WTC11 (cell line): ENCODE data around the gene SDF4. TPM values are rescaled to one million over a fixed set of nuclear protein-coding genes. Genes with fewer than 3 reads are reported as not detected.
"Not testable (repeated sequence)": the region's sequence is repeated elsewhere in the genome, so short reads cannot be mapped to it uniquely, and the experiment has no call there.

ENCODE experiments used
- ATAC-seq: fragments of 200-7000 bp; cut with Tn5 transposase; 2 replicates; pipeline ENCODE4 v1.10.0; 2021; ENCODE audit warnings: mild to moderate bottlenecking, moderate library complexity
- CTCF ChIA-PET: fragments of 300-600 bp; sonication (Branson Sonifier 250); formaldehyde crosslinking; loops from one replicate; lab custom pipeline; 2021; ENCODE audit warnings: antibody characterized with exemption; lab: Charles Lee
- POLR2A ChIA-PET: fragments of 350-600 bp; sonication (Branson Sonifier 250); formaldehyde crosslinking; loops from one replicate; lab custom pipeline; 2021; ENCODE audit warnings: antibody characterized with exemption; lab: Charles Lee
- DNase-seq: peaks from one replicate; pipeline ENCODE4 v3.0.0; 2021; ENCODE audit warnings: low spot score
- H3K27ac Mint-ChIP-seq: 2 replicates; pipeline ENCODE4 v1.8.0; 2021; ENCODE audit warnings: mixed read lengths
- H3K27me3 Mint-ChIP-seq: 2 replicates; pipeline ENCODE4 v1.8.0; 2021; ENCODE audit warnings: low read depth, mild to moderate bottlenecking, moderate library complexity, mixed read lengths
- H3K36me3 Mint-ChIP-seq: 2 replicates; pipeline ENCODE4 v1.8.0; 2021; ENCODE audit warnings: mixed read lengths
- H3K4me1 Mint-ChIP-seq: 2 replicates; pipeline ENCODE4 v1.8.0; 2022; ENCODE audit warnings: mixed read lengths
- H3K4me3 Mint-ChIP-seq: 2 replicates; pipeline ENCODE4 v1.8.0; 2021; ENCODE audit warnings: mild to moderate bottlenecking, moderate library complexity, mixed read lengths
- H3K9me3 Mint-ChIP-seq: 2 replicates; pipeline ENCODE4 v1.8.0; 2021; ENCODE audit warnings: mixed read lengths
- ATF1 ChIP-seq: sonication (generic); formaldehyde crosslinking; IDR thresholded peaks from 2 replicates; pipeline ENCODE4 v1.8.1; 2023; ENCODE audit warnings: mild to moderate bottlenecking, moderate library complexity, missing genetic modification reagents
- ERG ChIP-seq: fragments of 250-450 bp; sonication (Bioruptor Pico); IDR thresholded peaks from 2 replicates; pipeline ENCODE4 v1.8.0; 2021; ENCODE audit warnings: mild to moderate bottlenecking
- ETV6 ChIP-seq: sonication (generic); formaldehyde crosslinking; IDR thresholded peaks from 2 replicates; pipeline ENCODE4 v1.8.1; 2022; ENCODE audit warnings: mild to moderate bottlenecking, missing genetic modification reagents
- FOXJ3 ChIP-seq: sonication (generic); formaldehyde crosslinking; IDR thresholded peaks from 2 replicates; pipeline ENCODE4 v1.9.0; 2021; ENCODE audit warnings: missing genetic modification reagents, mild to moderate bottlenecking, borderline replicate concordance
- HMGA2 ChIP-seq: fragments of 250-450 bp; sonication (Bioruptor Pico); IDR thresholded peaks from 2 replicates; pipeline ENCODE4 v1.4.0; 2021; ENCODE audit warnings: mild to moderate bottlenecking, moderate library complexity
- HMGXB4 ChIP-seq: sonication (generic); formaldehyde crosslinking; IDR thresholded peaks from 2 replicates; pipeline ENCODE4 v1.8.1; 2023; ENCODE audit warnings: mild to moderate bottlenecking, moderate library complexity, missing genetic modification reagents
- IRF2 ChIP-seq: sonication (generic); formaldehyde crosslinking; IDR thresholded peaks from 2 replicates; pipeline ENCODE4 v1.8.0; 2022; ENCODE audit warnings: low read depth, missing genetic modification reagents, borderline replicate concordance
- SMAD3 ChIP-seq: sonication (generic); formaldehyde crosslinking; IDR thresholded peaks from 2 replicates; pipeline ENCODE4 v1.8.0; 2022; ENCODE audit warnings: missing genetic modification reagents, mild to moderate bottlenecking, borderline replicate concordance
- SP1 ChIP-seq: sonication (generic); formaldehyde crosslinking; conservative IDR thresholded peaks from 2 replicates; pipeline ENCODE4 v1.8.1; 2022; ENCODE audit warnings: missing genetic modification reagents
- TEAD1 ChIP-seq: sonication (generic); formaldehyde crosslinking; IDR thresholded peaks from 2 replicates; pipeline ENCODE4 v1.8.0; 2022; ENCODE audit warnings: mild to moderate bottlenecking, missing genetic modification reagents
- TEAD4 ChIP-seq: sonication (generic); formaldehyde crosslinking; IDR thresholded peaks from 2 replicates; pipeline ENCODE4 v1.8.0; 2022; ENCODE audit warnings: mild to moderate bottlenecking, missing genetic modification reagents
- USF1 ChIP-seq: sonication (generic); formaldehyde crosslinking; IDR thresholded peaks from 2 replicates; pipeline ENCODE4 v1.8.0; 2022; ENCODE audit warnings: mild to moderate bottlenecking, missing genetic modification reagents
- ZNF138 ChIP-seq: sonication (generic); formaldehyde crosslinking; conservative IDR thresholded peaks from 2 replicates; pipeline ENCODE4 v1.8.1; 2022; ENCODE audit warnings: mild to moderate bottlenecking, moderate library complexity, missing genetic modification reagents
- ZNF423 ChIP-seq: fragments of 250-450 bp; sonication (Bioruptor Pico); IDR thresholded peaks from 2 replicates; pipeline ENCODE4 v2.1.2; 2022; ENCODE audit warnings: mild to moderate bottlenecking, moderate library complexity
- ZSCAN18 ChIP-seq: fragments of 250-450 bp; sonication (Bioruptor Pico); IDR thresholded peaks from 2 replicates; pipeline ENCODE4 v2.1.2; 2022; ENCODE audit warnings: mild to moderate bottlenecking, moderate library complexity
- total RNA-seq: library from RNA; stranded (reverse); gene quantifications from 3 replicates; pipeline ENCODE4 v1.2.3, GENCODE V29; 2021
- TF ChIP-seq, protein P1 (sequence below): sonication (generic); formaldehyde crosslinking; IDR thresholded peaks from 2 replicates; pipeline ENCODE4 v1.8.1; 2023; ENCODE audit warnings: mild to moderate bottlenecking, missing genetic modification reagents, moderate library complexity
- TF ChIP-seq, protein P2 (sequence below): sonication (generic); formaldehyde crosslinking; IDR thresholded peaks from 2 replicates; pipeline ENCODE4 v1.8.0; 2023; ENCODE audit warnings: missing genetic modification reagents

SDF4 gene
- total RNA-seq, 1 experiment from 2014 or later = 101 TPM

DNA sequence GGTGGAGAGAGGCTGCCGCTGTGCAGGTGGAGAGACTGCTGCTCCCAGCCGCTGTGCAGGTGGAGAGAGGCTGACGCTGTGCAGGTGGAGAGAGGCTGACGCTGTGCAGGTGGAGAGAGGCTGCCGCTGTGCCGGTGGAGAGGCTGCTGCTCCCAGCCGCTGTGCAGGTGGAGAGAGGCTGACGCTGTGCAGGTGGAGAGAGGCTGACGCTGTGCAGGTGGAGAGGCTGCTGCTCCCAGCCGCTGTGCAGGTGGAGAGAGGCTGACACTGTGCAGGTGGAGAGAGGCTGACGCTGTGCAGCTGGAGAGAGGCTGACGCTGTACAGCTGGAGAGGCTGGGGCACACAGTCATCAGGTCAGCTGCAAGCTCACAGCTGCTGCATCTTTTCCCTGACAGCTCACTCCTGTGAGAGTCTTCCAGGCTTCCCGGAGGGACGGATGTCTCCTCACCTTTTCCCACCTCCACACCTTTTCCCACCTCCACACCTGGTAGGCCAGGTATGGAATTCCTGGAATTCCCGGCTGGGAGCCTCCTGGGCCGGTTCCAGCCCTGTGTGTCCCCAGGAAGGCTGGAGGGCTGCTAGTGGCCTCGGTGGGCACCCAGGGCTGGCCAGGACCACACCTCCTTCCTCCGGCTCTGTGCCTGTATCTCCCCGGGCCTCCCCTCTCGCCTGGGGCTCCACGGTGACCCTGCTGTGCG lies 55.6 kb downstream of the SDF4 start:
- H3K27ac Mint-ChIP-seq, H3K4me3 Mint-ChIP-seq, H3K36me3 Mint-ChIP-seq: not testable (repeated sequence)
- H3K27me3 Mint-ChIP-seq = peaks cover 19% of the 10 kb centered on the region
- ATAC-seq (peak; percentile 46), DNase-seq (peak; percentile 66)
- CTCF ChIA-PET = interaction anchor here (2.8 kb wide), 1 partner anchor 30 kb away, joined by 13 read pairs; the partner anchor contains the start of gene TNFRSF18
- peaks cover 16% of the 10 kb centered on the region for H3K4me1 Mint-ChIP-seq
- TF ChIP-seq TEAD1 (CRISPR knock-in tag) = peak; percentile 55; the same call in 1 of the 2 replicates
- TF ChIP-seq ZNF423 (CRISPR knock-in tag) = 0 out of 2 replicates have a peak, but pooled peaks have one; percentile 53
- peak; percentile 72; the same call in 1 of the 2 replicates for TF ChIP-seq TEAD4 (CRISPR knock-in tag)
- TF ChIP-seq, all 79 proteins: peak for 3; not testable (repeated sequence) for 76
- H3K9me3 Mint-ChIP-seq, POLR2A ChIA-PET: not testable (repeated sequence)

DNA sequence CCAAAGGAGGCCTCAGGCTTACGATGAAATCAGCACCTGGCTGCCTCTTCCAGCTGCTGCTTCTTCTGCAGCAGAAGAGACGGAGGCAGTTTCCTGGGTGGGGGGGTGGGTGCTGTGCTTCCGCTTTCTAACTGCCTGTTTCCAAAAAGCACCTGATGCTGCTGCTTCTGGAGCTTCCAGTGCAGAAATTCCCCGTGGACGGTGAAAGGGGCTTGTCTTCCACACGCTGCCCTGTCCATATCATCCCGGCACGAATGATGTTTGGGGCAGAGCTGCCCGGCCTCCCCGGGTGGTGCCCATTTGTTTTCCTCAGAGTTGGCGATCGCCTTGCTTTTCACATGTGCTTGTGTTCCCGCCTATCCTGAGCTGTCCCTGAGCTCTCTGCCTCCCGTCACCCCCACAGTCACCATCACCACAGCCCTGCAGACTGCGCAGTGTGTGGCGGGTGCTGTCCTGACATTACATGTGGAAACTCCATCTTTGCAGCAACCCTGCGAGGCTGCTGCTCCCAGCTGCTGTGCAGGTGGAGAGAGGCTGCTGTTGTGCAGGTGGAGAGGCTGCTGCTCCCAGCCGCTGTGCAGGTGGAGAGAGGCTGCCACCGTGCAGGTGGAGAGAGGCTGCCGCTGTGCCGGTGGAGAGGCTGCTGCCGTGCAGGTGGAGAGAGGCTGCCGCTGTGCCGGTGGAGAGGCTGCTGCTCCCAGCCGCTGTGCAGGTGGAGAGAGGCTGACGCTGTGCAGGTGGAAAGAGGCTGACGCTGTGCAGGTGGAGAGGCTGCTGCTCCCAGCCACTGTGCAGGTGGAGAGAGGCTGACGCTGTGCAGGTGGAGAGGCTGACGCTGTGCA lies 56.4 kb downstream of the SDF4 start:
- peak; percentile 7 for DNase-seq
- TF ChIP-seq ZSCAN18 (CRISPR knock-in tag) = no peak
- no peak for TF ChIP-seq ERG (CRISPR knock-in tag)
- no peak for TF ChIP-seq FOXJ3
- TF ChIP-seq SMAD3 (CRISPR knock-in tag) = no peak
- TF ChIP-seq ATF1 = no peak
- no peak for TF ChIP-seq SP1 (CRISPR knock-in tag)
- TF ChIP-seq IRF2 (CRISPR knock-in tag) = no peak
- TF ChIP-seq HMGXB4 (CRISPR knock-in tag) = no peak
- TF ChIP-seq ZNF138 = no peak
- TF ChIP-seq USF1 (CRISPR knock-in tag) = no peak
- TF ChIP-seq, protein P1, sequence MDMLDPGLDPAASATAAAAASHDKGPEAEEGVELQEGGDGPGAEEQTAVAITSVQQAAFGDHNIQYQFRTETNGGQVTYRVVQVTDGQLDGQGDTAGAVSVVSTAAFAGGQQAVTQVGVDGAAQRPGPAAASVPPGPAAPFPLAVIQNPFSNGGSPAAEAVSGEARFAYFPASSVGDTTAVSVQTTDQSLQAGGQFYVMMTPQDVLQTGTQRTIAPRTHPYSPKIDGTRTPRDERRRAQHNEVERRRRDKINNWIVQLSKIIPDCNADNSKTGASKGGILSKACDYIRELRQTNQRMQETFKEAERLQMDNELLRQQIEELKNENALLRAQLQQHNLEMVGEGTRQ = no peak
- TF ChIP-seq, protein P2, sequence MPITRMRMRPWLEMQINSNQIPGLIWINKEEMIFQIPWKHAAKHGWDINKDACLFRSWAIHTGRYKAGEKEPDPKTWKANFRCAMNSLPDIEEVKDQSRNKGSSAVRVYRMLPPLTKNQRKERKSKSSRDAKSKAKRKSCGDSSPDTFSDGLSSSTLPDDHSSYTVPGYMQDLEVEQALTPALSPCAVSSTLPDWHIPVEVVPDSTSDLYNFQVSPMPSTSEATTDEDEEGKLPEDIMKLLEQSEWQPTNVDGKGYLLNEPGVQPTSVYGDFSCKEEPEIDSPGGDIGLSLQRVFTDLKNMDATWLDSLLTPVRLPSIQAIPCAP (CRISPR knock-in tag) = no peak
- TF ChIP-seq ETV6 (CRISPR knock-in tag) = no peak
- no peak for TF ChIP-seq HMGA2 (CRISPR knock-in tag)
- ChIA-PET POLR2A (no interaction called here), CTCF (interaction anchor here (0.6 to 2.8 kb wide), 5 partner anchors 17 to 632 kb away, joined by 3 to 13 read pairs (median 9); partner anchors contain the start of gene TNFRSF18)
- Mint-ChIP-seq H3K4me3 (no peak overlapping the region), H3K9me3 (no peaks in the 10 kb centered on the region), H3K36me3 (no peaks in the 10 kb centered on the region), H3K27ac (no peak overlapping the region), H3K4me1 (peaks cover 16% of the 10 kb centered on the region), H3K27me3 (peaks cover 19% of the 10 kb centered on the region)
- ATAC-seq = no peak
